Pancreas (tissue), 10 donors: ENCODE measurements around the gene NRM. TPM values are rescaled to one million over a fixed set of nuclear protein-coding genes. Genes with fewer than 3 reads are reported as not detected.
A peak's percentile ranks its signal among the peaks of the same experiment; 100 is the strongest.
"Not testable (repeated sequence)": the region's sequence is repeated elsewhere in the genome, so short reads cannot be mapped to it uniquely, and the experiment has no call there.

Source experiments
- ATAC-seq, 4 donors: fragments of 200-7000 bp; cut with Tn5 transposase; one replicate each; pipeline versions ENCODE4 v1.8.0 to v1.9.1; 2020; ENCODE audit warnings: mild to moderate bottlenecking in 4 of 4, moderate library complexity in 4 of 4
- DNase-seq, 6 donors: peaks; one replicate each; pipeline ENCODE4 v3.0.0-alpha.2; 2020
- FAIRE-seq: peaks from 2 replicates; lab custom pipeline; 2012; peaks lifted over from hg19 to GRCh38; lab: Jason Lieb, UNC
- H3K27ac ChIP-seq, 4 donors: fragments of 200-600 bp; sonication (generic); 1 replicate in 3 of 4; 2 replicates in 1 of 4; pipeline versions ENCODE4 v1.5.0 to v1.8.0; 2020
- H3K27me3 ChIP-seq, 4 donors: fragments of 200-600 bp; one replicate each; pipeline ENCODE4 v1.8.0; 2021
- H3K36me3 ChIP-seq, 3 donors: fragments of 200-600 bp; sonication (generic) in 1 of 3; one replicate each; pipeline versions ENCODE4 v1.5.0 to v1.8.0; 2020 to 2021
- H3K4me1 ChIP-seq, 3 donors: fragments of 200-600 bp; one replicate each; pipeline ENCODE4 v1.8.0; 2021
- H3K4me3 ChIP-seq, 4 donors: fragments of 200-600 bp; sonication (generic) in 2 of 4; one replicate each; pipeline versions ENCODE4 v1.5.0 to v1.8.0; 2020 to 2021
- H3K9me3 ChIP-seq, 4 donors: fragments of 200-600 bp; one replicate each; pipeline ENCODE4 v1.8.0; 2021
- CTCF ChIP-seq, 4 donors: fragments of 200-600 bp; sonication (generic) in 3 of 4; IDR thresholded peaks; one replicate each; pipeline versions ENCODE4 v1.5.0 to v1.8.0; 2021; ENCODE audit warnings: antibody characterized with exemption in 4 of 4
- WGBS, 2 donors: extraction: QIAGEN DNeasy Blood & Tissue Kit; methylation state at CpG; one replicate each; pipeline ENCODE4 v1.1.7; 2013; 5-methylcytosine and 5-hydroxymethylcytosine counted together
- intact Hi-C, 3 donors: fragments of 100-400 bp; cut with DNase I; formaldehyde crosslinking; loops; one replicate each; pipeline versions ENCODE4 v1.11.1 to v1.14.2; 2022
- polyA plus RNA-seq, 2 donors: library from polyadenylated mRNA; stranded (reverse); fragments of 200-250 nt; gene quantifications; one replicate each; pipeline ENCODE4 v1.2.3, GENCODE V29; 2013
- total RNA-seq, 6 donors: library from RNA; stranded (reverse); fragmentation: NEBNext Ultra II Directional in 4 of 6; extraction: Animal tissue kit (Norgen Biotek cat#: 25700) in 4 of 6; gene quantifications; one replicate each; pipeline versions ENCODE4 v1.2.1 to v1.2.4, GENCODE V29; 2021 to 2023
- donor health status: healthy with polysubstance abuse.
- donor health status: DM: no; HTN: no; CAD: no; lungs with moderate emphysema.
- donor health status: DM: no; HTN: no; CAD: no.
- donor health status: control.
- donor health status: control.
- donor health status: Bipolar disorder and iron deficiency.
- donor health status: DM: yes; HTN: yes; CAD: no.
- donor health status: DM: no; HTN: no; CAD: no.
- donor health status: DM: no; HTN: no; CAD: no.
- donor health status: DM: yes; HTN: yes; CAD: no.

NRM gene
- total and polyA plus RNA-seq, 8 donors: 3.3 to 23.6 (median 5.7) TPM

- Histone ChIP-seq H3K27ac (no peak overlapping the region), H3K9me3 (no peaks in the 10 kb centered on the region), H3K4me1 (peaks cover 0 to 7% (median 0%) of the 10 kb centered on the region in 3 donors), H3K4me3 (no peak overlapping the region), H3K27me3 (no peaks in the 10 kb centered on the region), H3K36me3 (peaks cover 0 to 43% (median 14%) of the 10 kb centered on the region in 3 donors)
- DNase-seq (no peak), FAIRE-seq (no peak), ATAC-seq (no peak)
- intact Hi-C loops: loop anchor here in 2 of 3 donors (5.0 to 10.0 kb wide), 2 partner anchors 44 to 181 kb away; no protein-coding TSS in a partner anchor
- 65 to 75% methylated on average over 3 of the region's 3 CpGs for WGBS, 2 donors
- no peak for TF ChIP-seq CTCF (IDR thresholded peaks at IDR 0.05)
Measured at GRCh38 chr6:30725713-30726505, 35.1 kb upstream of the NRM start.

- Histone ChIP-seq H3K9me3 (no peaks in the 10 kb centered on the region), H3K27me3 (no peaks in the 10 kb centered on the region), H3K4me3 (no peak overlapping the region), H3K36me3 (peaks cover 0 to 43% (median 14%) of the 10 kb centered on the region in 3 donors), H3K4me1 (peaks cover 0 to 4% (median 0%) of the 10 kb centered on the region in 3 donors), H3K27ac (no peak overlapping the region)
- DNase-seq (no peak), ATAC-seq (no peak), FAIRE-seq (no peak)
- intact Hi-C loops: loop anchor here (5.0 to 10.0 kb wide), 2 partner anchors 43 to 180 kb away; no protein-coding TSS in a partner anchor
- no peak for TF ChIP-seq CTCF (IDR thresholded peaks at IDR 0.05)
- WGBS, 2 donors: 48 to 62% methylated on average over 6 of the region's 6 CpGs
Measured at GRCh38 chr6:30724906-30725667, 34.3 kb upstream of the NRM start.

- not testable (repeated sequence) for FAIRE-seq, H3K27ac ChIP-seq, ATAC-seq, H3K27me3 ChIP-seq, H3K9me3 ChIP-seq, H3K4me3 ChIP-seq, H3K4me1 ChIP-seq
- 59 to 65% methylated on average over 29 of the region's 29 CpGs for WGBS, 2 donors
- intact Hi-C loops: loop anchor here in 2 of 3 donors (2.0 to 10.0 kb wide), 3 partner anchors 42 to 179 kb away; no protein-coding TSS in a partner anchor
- peak in 2 of 6 donors; percentile 38 to 60 for DNase-seq
- H3K36me3 ChIP-seq: peaks cover 0 to 33% (median 11%) of the 10 kb centered on the region in 3 donors
Measured at GRCh38 chr6:30723843-30724741, 33.3 kb upstream of the NRM start.

DNA sequence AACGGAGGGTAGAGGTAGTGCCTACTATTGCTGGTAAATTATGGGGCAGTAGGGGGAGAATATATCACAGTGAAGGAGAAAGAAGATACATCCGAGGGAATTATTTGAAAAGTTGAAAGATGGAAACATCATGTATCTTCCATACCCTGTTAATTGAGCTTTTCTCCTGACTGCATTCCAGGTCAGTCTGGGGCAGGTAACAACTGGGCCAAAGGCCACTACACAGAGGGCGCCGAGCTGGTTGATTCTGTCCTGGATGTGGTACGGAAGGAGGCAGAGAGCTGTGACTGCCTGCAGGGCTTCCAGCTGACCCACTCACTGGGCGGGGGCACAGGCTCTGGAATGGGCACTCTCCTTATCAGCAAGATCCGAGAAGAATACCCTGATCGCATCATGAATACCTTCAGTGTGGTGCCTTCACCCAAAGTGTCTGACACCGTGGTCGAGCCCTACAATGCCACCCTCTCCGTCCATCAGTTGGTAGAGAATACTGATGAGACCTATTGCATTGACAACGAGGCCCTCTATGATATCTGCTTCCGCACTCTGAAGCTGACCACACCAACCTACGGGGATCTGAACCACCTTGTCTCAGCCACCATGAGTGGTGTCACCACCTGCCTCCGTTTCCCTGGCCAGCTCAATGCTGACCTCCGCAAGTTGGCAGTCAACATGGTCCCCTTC is 32.5 kb upstream of the NRM start:
- not testable (repeated sequence) for H3K27ac ChIP-seq, ATAC-seq, H3K9me3 ChIP-seq, H3K4me1 ChIP-seq, FAIRE-seq, H3K27me3 ChIP-seq
- Histone ChIP-seq H3K36me3 (peaks cover 0 to 27% (median 11%) of the 10 kb centered on the region in 3 donors), H3K4me3 (peak overlapping the region in 1 of 4 donors; percentile 84)
- intact Hi-C loops: loop anchor here in 2 of 3 donors (2.0 to 10.0 kb wide), 3 partner anchors 41 to 178 kb away; no protein-coding TSS in a partner anchor
- WGBS, 2 donors: 64% methylated on average over 16 of the region's 16 CpGs
- DNase-seq: peak in 1 of 6 donors; percentile 60
